ENCODE measurements around the gene SRSF9.
"Not testable (repeated sequence)": the region's sequence is repeated elsewhere in the genome, so short reads cannot be mapped to it uniquely, and the experiment has no call there.

SRSF9 gene

GRCh38 chr12:120469450-120470149, at the start of gene SRSF9:
Gene SRSF9, minus strand, starts transcription at chr12:120469748. Its CDS starts 139 bp downstream, at chr12:120469609.
- DNase-seq, result peak; percentile 98 to 99 (median 99)

- DNase-seq, result not testable (repeated sequence)
Observed at GRCh38 chr12:120519324-120519723, 49.8 kb upstream of the SRSF9 start.

- DNase-seq, result no peak
Observed at GRCh38 chr12:120515496-120515895, 45.9 kb upstream of the SRSF9 start.

- DNase-seq, result no peak
Observed at GRCh38 chr12:120514002-120514401, 44.5 kb upstream of the SRSF9 start.

- no peak for DNase-seq
Observed at GRCh38 chr12:120508537-120508936, 39.0 kb upstream of the SRSF9 start.

GRCh38 chr12:120504587-120504986, 35.0 kb upstream of the SRSF9 start:
- no peak for DNase-seq

- no peak for DNase-seq
Observed at GRCh38 chr12:120500581-120500980, 31.0 kb upstream of the SRSF9 start.

GRCh38 chr12:120498870-120499515, 29.4 kb upstream of the SRSF9 start:
- no peak for DNase-seq

- DNase-seq, result no peak
Observed at GRCh38 chr12:120497524-120498150, 28.1 kb upstream of the SRSF9 start.

- peak; percentile 76 to 86 (median 80) for DNase-seq
Observed at GRCh38 chr12:120496413-120497340, 27.1 kb upstream of the SRSF9 start.

GRCh38 chr12:120495731-120496412, 26.3 kb upstream of the SRSF9 start, which contains the start of gene DYNLL1:
Gene DYNLL1, plus strand, starts transcription at chr12:120496113. Its CDS starts 309 bp downstream, at chr12:120496422.
- DNase-seq, result peak; percentile 98 to 99 (median 99)

GRCh38 chr12:120495186-120495730, 25.7 kb upstream of the SRSF9 start:
- DNase-seq, result no peak

- no peak for DNase-seq
Observed at GRCh38 chr12:120490833-120491512, 21.4 kb upstream of the SRSF9 start.

- no peak for DNase-seq
Observed at GRCh38 chr12:120490325-120490724, 20.8 kb upstream of the SRSF9 start.

GRCh38 chr12:120489018-120489417, 19.5 kb upstream of the SRSF9 start:
- no peak for DNase-seq

GRCh38 chr12:120488057-120488640, 18.6 kb upstream of the SRSF9 start:
- no peak for DNase-seq

- DNase-seq, result not testable (repeated sequence)
Observed at GRCh38 chr12:120487552-120487951, 18.0 kb upstream of the SRSF9 start.

GRCh38 chr12:120485961-120486881, 16.7 kb upstream of the SRSF9 start:
- DNase-seq, result no peak

GRCh38 chr12:120483621-120484020, 14.1 kb upstream of the SRSF9 start:
- DNase-seq, result peak in 2 of 3 donors; percentile 27

Data from suppressor macrophage treated with lipopolysaccharide for 1 hour (primary cell).